Mesenteric fat pad (tissue), 1 donor: ENCODE data around the gene MX2. TPM values are rescaled to one million over a fixed set of nuclear protein-coding genes. Genes with fewer than 3 reads are reported as not detected.
"Not testable (repeated sequence)": the region's sequence is repeated elsewhere in the genome, so short reads cannot be mapped to it uniquely, and the experiment has no call there.

Experiments
- DNase-seq: peaks from one replicate; pipeline ENCODE4 v3.0.0-alpha.2; 2020; ENCODE audit warnings: low spot score
- long read RNA-seq: library from polyadenylated mRNA; unstranded; transcript quantifications from one replicate; pipeline ENCODE4 v2.0.0, GENCODE V29; 2020
- total RNA-seq: library from RNA; stranded (reverse); fragmentation: NEBNext Ultra II Directional; extraction: Animal tissue kit (Norgen Biotek cat#: 25700); gene quantifications from one replicate; pipeline ENCODE4 v1.2.1, GENCODE V29; 2021
- donor health status: DM: yes; HTN: yes; CAD: no.

MX2 gene
- total RNA-seq, result 39.9 TPM
- long read RNA-seq, transcript MX2-201 (14 exons, 3,042 nt), result major isoform, 41 of 77 reads
- long read RNA-seq, partial matches to known transcripts, result 20 of 77 reads
- long read RNA-seq, other reads (novel, unspliced or antisense), result 16 of 77 reads

- DNase-seq, result peak; percentile 90
These were observed at the start of gene MX2 for GRCh38 chr21:41361786-41362604. MX2 (plus strand) TSS chr21:41362027; CDS start chr21:41376907, 14,880 bp downstream.

- not testable (repeated sequence) for DNase-seq
These were observed 48.3 kb upstream of the MX2 start for GRCh38 chr21:41313285-41314164.

GRCh38 chr21:41315726-41316125 is 46.1 kb upstream of the MX2 start:
- no peak for DNase-seq

- no peak for DNase-seq
These were observed 45.4 kb upstream of the MX2 start, which contains the start of gene FAM3B for GRCh38 chr21:41316200-41317062. FAM3B (plus strand) TSS chr21:41316801; CDS start chr21:41316880, 79 bp downstream.

GRCh38 chr21:41317063-41317392 is 44.8 kb upstream of the MX2 start:
- DNase-seq, result no peak

- DNase-seq, result no peak
These were observed 44.4 kb upstream of the MX2 start for GRCh38 chr21:41317458-41317857.

- no peak for DNase-seq
These were observed 43.6 kb upstream of the MX2 start for GRCh38 chr21:41318218-41318617.

- no peak for DNase-seq
These were observed 42.6 kb upstream of the MX2 start for GRCh38 chr21:41319273-41319672.

GRCh38 chr21:41321211-41321907 is 40.5 kb upstream of the MX2 start:
- DNase-seq, result no peak

GRCh38 chr21:41321908-41322495 is 39.8 kb upstream of the MX2 start:
- no peak for DNase-seq

GRCh38 chr21:41322496-41323382 is 39.1 kb upstream of the MX2 start:
- peak; percentile 64 for DNase-seq

- DNase-seq, result no peak
These were observed 36.5 kb upstream of the MX2 start for GRCh38 chr21:41325138-41325912.

GRCh38 chr21:41326414-41327080 is 35.3 kb upstream of the MX2 start:
- DNase-seq, result peak; percentile 80

- peak; percentile 55 for DNase-seq
These were observed 34.1 kb upstream of the MX2 start for GRCh38 chr21:41327753-41328152.

GRCh38 chr21:41328660-41329607 is 32.9 kb upstream of the MX2 start:
- DNase-seq, result peak; percentile 51

- DNase-seq, result no peak
These were observed 28.1 kb upstream of the MX2 start for GRCh38 chr21:41333752-41334151.
